NB4 (cell line): ENCODE data around the gene CDK14.

Experiments used
- DNase-seq: peaks from one replicate; pipeline ENCODE4 v3.0.0; 2010; ENCODE audit warnings: low read depth
- H3K4me3 ChIP-seq: one replicate; pipeline ENCODE4 v1.5.1; 2011; ENCODE audit warnings: mild to moderate bottlenecking, low read depth, low read length, moderate library complexity
- MYC ChIP-seq: IDR thresholded peaks from 2 replicates; pipeline ENCODE4 v1.6.1; 2011; ENCODE audit warnings: low read depth, low read length
- POLR2A ChIP-seq: IDR thresholded peaks from 2 replicates; pipeline ENCODE4 v1.6.1; 2011; ENCODE audit warnings: mild to moderate bottlenecking; ENCODE audit not compliant: insufficient read length; ENCODE audit errors: extremely low read depth
- TF ChIP-seq, protein P1 (sequence below): IDR thresholded peaks from one replicate; pipeline ENCODE4 v1.5.1; 2012; ENCODE audit warnings: low read depth, low read length
- TF ChIP-seq, protein P2 (sequence below): IDR thresholded peaks from 2 replicates; pipeline ENCODE4 v1.6.1; 2011; ENCODE audit warnings: low read depth, low read length

Gene CDK14

DNA sequence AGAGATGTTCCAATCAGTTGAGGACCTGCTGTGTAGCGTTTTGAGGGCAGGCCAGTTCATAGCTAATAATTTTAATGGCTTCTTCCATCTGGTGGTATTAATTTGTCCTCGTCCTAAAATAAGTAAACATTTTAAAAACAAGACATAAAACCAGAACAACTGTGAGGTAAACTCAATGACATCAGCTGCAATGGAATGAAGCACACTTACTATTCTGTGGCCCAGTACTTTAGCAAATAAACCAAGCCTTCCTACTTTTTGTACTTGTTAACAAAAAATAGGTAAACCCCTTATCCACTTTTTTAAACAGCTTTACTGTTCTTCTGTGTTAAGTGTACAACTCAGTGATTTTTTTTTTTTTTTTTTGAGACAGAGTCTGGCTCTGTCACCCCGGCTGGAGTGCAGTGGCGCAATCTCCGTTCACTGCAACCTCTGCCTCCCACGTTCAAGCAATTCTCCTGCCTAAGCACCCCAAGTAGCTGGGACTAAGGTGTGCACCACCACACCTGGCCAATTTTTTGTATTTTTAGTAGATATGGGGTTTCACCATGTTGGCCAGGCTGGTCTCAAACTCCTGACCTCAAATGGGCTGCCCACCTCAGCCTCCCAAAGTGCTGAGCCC is 639.2 kb downstream of the CDK14 start:
- TF ChIP-seq MYC (no peak), POLR2A (no peak)
- TF ChIP-seq, protein P1, sequence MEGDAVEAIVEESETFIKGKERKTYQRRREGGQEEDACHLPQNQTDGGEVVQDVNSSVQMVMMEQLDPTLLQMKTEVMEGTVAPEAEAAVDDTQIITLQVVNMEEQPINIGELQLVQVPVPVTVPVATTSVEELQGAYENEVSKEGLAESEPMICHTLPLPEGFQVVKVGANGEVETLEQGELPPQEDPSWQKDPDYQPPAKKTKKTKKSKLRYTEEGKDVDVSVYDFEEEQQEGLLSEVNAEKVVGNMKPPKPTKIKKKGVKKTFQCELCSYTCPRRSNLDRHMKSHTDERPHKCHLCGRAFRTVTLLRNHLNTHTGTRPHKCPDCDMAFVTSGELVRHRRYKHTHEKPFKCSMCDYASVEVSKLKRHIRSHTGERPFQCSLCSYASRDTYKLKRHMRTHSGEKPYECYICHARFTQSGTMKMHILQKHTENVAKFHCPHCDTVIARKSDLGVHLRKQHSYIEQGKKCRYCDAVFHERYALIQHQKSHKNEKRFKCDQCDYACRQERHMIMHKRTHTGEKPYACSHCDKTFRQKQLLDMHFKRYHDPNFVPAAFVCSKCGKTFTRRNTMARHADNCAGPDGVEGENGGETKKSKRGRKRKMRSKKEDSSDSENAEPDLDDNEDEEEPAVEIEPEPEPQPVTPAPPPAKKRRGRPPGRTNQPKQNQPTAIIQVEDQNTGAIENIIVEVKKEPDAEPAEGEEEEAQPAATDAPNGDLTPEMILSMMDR: no peak
- TF ChIP-seq, protein P2, sequence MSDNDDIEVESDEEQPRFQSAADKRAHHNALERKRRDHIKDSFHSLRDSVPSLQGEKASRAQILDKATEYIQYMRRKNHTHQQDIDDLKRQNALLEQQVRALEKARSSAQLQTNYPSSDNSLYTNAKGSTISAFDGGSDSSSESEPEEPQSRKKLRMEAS: no peak
- no peak for DNase-seq
- H3K4me3 ChIP-seq: no peak overlapping the region

DNA sequence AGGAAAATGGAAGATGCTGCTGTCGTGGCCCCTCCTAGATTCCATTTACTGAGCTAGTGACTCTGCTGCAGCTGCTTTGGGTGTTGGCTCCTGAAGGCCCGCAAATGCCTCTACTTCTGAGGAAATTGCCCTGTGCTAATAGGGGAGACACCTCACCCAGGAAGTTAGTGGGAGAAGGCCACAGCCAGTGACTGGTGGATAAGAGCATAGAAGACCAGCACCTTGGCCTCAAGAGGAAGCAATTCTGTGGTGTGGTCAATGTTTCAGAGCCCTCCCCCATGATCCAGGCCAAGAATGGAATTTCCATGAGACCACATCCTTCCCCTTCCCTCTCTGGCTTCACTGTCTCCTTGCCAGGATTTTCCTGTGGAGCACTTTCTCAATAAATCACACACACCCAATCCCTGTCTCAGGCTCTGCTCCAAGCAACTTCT is 643.1 kb downstream of the CDK14 start:
- H3K4me3 ChIP-seq: no peak overlapping the region
- TF ChIP-seq, protein P1: no peak
- TF ChIP-seq MYC (no peak), POLR2A (no peak)
- TF ChIP-seq, protein P2: no peak
- DNase-seq: peak; percentile 77

DNA sequence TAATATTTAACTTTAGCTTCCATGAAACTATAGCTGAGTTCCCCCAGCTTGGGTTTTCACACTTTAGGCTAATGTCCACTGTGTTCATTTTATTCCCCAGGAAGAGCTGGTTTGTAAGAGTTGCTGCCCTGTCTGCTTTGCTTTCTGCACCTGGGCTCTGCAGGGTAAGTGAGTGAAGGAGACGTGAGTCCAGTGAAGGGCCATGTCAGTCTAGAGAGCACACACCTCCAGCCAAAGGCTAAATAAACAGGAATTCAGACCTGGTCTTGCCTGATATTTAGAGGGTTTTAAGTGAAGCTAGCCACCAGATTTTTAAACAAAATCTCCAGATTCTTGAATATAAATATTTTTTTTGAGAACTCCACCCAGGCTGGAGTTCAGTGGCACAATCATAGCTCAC is 643.7 kb downstream of the CDK14 start:
- DNase-seq: no peak
- TF ChIP-seq, protein P1: no peak
- TF ChIP-seq, protein P2: no peak
- TF ChIP-seq MYC (no peak), POLR2A (no peak)
- no peak overlapping the region for H3K4me3 ChIP-seq

DNA sequence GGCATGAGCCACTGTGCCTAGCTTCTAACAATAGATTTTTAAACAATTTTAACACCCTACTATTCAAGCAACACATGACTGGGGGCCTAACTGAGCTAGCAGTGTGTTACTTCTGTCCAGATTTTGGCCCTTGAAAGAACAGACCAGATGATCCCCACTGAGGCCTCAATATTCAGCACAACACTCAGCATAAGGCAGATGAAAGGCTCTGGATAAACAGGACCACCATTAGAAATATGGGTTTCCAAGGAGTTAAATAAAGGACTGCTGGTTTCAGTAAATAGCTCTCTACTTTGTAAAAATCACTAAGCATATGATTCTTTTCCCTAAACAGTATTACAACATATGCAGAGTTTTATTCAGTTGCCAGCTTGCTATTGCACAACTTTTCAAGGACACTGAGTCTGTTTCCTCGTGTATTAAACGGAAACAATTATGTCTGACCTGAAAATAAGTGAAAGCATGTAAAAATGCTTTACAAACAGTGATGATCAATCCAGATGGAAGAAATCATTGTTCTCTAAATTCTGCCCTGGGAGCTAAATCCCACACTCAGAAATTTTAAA is 644.3 kb downstream of the CDK14 start:
- TF ChIP-seq MYC: peak; percentile 55; the same call in 1 of the 2 replicates
- TF ChIP-seq, protein P1: no peak
- peak; percentile 67 for DNase-seq

DNA sequence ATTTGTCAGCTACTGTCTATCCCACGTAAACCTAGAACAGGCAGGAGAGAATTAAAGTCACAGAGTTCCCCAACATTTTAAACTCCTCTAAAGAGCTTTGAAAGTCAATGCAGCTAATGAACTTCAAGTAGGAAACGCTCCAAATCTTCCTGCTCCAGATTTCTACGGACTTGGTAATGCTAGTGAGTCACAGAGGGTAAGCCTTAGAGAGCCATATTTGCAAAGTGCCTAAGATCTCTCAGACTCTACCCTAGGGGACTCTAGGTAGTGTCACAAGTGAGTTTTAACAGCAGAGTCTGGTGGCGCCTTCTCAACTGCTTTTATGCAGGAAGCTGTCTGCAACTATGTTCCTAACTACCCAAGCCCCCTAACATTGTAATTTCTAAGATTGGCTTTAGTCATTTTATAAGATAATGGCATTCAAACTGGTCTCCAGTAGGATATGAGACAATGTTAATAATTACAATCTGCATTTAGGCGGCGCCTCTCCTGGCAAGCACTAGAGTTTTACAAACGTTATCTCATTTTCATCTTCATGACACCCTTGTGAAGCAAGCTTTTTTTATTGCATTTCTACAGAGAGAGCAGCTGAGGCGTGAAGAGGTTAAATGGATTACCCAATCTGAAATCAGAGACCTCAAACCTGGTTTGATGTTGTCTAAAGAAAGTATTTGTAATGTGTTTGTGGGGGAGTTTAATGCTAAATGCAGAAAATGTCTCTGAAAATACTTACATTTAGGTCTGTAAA is 646.1 kb downstream of the CDK14 start:
- peak; percentile 55 for DNase-seq
- no peak overlapping the region for H3K4me3 ChIP-seq
- TF ChIP-seq POLR2A (no peak), MYC (0 out of 2 replicates have a peak, but pooled peaks have one; percentile 12)
- TF ChIP-seq, protein P1: no peak

More for the DNA sequence above, 644.3 kb downstream of the CDK14 start:
- H3K4me3 ChIP-seq: no peak overlapping the region
